ENCODE measurements around the gene SPRY4. TPM values are rescaled to one million over a fixed set of nuclear protein-coding genes. Genes with fewer than 3 reads are reported as not detected.

The SPRY4 gene
- total RNA-seq, 1 experiment from 2014 or later: 35.6 TPM

DNA sequence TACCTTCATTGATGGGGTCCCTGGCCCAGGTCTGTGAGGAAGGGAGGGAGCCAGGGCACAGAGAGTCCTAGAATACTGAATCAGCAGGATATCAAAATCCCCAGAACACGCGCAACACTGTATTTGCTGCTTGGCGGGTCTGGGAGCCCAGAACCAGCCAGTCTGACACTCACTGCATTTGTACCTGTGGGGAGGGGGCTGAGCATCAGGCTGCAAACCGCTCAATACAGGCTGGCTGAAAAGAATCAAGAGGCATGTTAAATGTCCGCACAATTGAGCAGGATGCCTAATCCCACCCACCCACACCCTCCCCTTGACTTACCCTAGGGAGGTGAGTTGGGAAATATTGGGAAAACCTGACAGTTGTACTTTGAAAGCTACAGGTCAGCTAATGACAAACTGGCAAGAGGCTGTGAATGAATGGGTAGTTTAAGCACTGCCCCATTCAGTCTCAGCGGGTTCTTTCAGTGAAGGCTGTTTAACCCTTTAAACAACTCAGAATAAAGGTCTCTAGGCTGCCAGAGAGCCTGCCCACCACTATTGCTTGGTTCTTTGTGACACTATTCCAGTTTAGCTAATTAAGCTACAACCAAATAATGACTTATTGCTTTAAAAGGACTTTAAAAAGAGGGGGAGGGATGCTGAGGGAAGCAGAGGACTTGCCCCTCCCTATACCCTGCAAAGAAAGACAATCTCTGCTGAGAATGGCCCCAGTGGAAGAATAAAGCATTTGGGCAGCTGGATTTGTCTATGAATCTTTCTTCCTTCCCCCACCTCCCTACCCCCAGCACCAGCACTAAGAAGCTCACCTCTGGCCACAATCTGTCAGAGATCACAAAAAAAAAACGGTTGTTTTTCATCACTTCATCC, 5.0 kb downstream of the SPRY4 start:
- H3K27me3 ChIP-seq (ENCODE audit: control insufficient read depth, insufficient read depth, low read length): no peaks in the 10 kb centered on the region
- BruUV-seq (replicated peaks): TSS peak; percentile 2
- no peak for TF ChIP-seq POLR2AphosphoS5 (IDR thresholded peaks at IDR 0.05; ENCODE audit: low read depth, low read length)
- TF ChIP-seq, protein P1, sequence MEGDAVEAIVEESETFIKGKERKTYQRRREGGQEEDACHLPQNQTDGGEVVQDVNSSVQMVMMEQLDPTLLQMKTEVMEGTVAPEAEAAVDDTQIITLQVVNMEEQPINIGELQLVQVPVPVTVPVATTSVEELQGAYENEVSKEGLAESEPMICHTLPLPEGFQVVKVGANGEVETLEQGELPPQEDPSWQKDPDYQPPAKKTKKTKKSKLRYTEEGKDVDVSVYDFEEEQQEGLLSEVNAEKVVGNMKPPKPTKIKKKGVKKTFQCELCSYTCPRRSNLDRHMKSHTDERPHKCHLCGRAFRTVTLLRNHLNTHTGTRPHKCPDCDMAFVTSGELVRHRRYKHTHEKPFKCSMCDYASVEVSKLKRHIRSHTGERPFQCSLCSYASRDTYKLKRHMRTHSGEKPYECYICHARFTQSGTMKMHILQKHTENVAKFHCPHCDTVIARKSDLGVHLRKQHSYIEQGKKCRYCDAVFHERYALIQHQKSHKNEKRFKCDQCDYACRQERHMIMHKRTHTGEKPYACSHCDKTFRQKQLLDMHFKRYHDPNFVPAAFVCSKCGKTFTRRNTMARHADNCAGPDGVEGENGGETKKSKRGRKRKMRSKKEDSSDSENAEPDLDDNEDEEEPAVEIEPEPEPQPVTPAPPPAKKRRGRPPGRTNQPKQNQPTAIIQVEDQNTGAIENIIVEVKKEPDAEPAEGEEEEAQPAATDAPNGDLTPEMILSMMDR (IDR thresholded peaks at IDR 0.05): no peak
- no peak for TF ChIP-seq SIN3A (IDR thresholded peaks at IDR 0.05; ENCODE audit: borderline replicate concordance, insufficient read depth, low read depth, low read length)
- TF ChIP-seq, protein P2, sequence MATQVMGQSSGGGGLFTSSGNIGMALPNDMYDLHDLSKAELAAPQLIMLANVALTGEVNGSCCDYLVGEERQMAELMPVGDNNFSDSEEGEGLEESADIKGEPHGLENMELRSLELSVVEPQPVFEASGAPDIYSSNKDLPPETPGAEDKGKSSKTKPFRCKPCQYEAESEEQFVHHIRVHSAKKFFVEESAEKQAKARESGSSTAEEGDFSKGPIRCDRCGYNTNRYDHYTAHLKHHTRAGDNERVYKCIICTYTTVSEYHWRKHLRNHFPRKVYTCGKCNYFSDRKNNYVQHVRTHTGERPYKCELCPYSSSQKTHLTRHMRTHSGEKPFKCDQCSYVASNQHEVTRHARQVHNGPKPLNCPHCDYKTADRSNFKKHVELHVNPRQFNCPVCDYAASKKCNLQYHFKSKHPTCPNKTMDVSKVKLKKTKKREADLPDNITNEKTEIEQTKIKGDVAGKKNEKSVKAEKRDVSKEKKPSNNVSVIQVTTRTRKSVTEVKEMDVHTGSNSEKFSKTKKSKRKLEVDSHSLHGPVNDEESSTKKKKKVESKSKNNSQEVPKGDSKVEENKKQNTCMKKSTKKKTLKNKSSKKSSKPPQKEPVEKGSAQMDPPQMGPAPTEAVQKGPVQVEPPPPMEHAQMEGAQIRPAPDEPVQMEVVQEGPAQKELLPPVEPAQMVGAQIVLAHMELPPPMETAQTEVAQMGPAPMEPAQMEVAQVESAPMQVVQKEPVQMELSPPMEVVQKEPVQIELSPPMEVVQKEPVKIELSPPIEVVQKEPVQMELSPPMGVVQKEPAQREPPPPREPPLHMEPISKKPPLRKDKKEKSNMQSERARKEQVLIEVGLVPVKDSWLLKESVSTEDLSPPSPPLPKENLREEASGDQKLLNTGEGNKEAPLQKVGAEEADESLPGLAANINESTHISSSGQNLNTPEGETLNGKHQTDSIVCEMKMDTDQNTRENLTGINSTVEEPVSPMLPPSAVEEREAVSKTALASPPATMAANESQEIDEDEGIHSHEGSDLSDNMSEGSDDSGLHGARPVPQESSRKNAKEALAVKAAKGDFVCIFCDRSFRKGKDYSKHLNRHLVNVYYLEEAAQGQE (IDR thresholded peaks at IDR 0.05; ENCODE audit: insufficient read depth in 1 of 2, low read depth in 2 of 2, low read length in 1 of 2): no peak
- TF ChIP-seq TCF7L2 (IDR thresholded peaks at IDR 0.05; ENCODE audit: low read depth, low read length): no peak
- peak overlapping the region; percentile 83 to 96 for H3K4me3 ChIP-seq (ENCODE audit: low read depth in 2 of 2, low read length in 2 of 2)
- in situ Hi-C loops (cut with HindIII; ENCODE audit: low pct_unique_long_range_greater_than_20kb, low sequenced_read_pairs): no loop called here
- ATAC-seq: no peak
- intact Hi-C loops (cut with micrococcal nuclease; ENCODE audit: unreplicated experiment): loop anchor here (5.0 kb wide), 1 partner anchor 152 kb away; no protein-coding TSS in a partner anchor
- DNase-seq (ENCODE audit: low read depth, low spot score): no peak
- no peaks in the 10 kb centered on the region for H3K9me3 ChIP-seq (ENCODE audit: control insufficient read depth, insufficient read depth, low read depth, low read length)
- ChIA-PET POLR2A (interaction anchor here (0.6 kb wide), 2 partner anchors 80 to 226 kb away, joined by 3 read pairs; no protein-coding TSS in a partner anchor), CTCF (no interaction called here)
- peaks cover 15% of the 10 kb centered on the region for H3K36me3 ChIP-seq (ENCODE audit: control insufficient read depth, insufficient read depth, low read length)
- peak overlapping the region; percentile 95 for H3K27ac ChIP-seq (ENCODE audit: low read length)
- H3K4me1 ChIP-seq (ENCODE audit: control insufficient read depth, insufficient read depth, low read length): peaks cover 67% of the 10 kb centered on the region

DNA sequence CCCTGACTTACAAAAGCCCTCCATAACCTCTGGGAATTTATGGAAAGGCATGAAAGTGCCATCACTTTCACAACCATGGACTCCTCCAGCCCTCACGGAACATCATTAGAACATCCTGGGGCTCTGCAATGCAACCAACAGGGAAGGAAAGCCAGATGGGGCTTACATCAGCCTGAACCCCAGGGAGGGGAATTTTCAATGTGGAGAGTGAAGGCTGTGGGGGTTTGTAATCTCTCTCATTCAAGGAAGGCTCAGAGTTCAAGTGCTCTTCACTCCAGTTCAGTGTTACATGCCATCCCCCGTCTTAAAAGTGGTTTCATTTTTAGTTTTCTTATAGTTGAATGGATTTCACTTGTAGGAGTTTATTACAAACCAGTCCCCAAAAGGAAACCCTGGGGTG, 5.7 kb downstream of the SPRY4 start:
- H3K27ac ChIP-seq (ENCODE audit: low read length): peak overlapping the region; percentile 95
- intact Hi-C loops (cut with micrococcal nuclease; ENCODE audit: unreplicated experiment) (no loop called here), in situ Hi-C loops (cut with HindIII; ENCODE audit: low pct_unique_long_range_greater_than_20kb, low sequenced_read_pairs) (no loop called here)
- no peak for TF ChIP-seq POLR2AphosphoS5 (IDR thresholded peaks at IDR 0.05; ENCODE audit: low read depth, low read length)
- no peak for TF ChIP-seq TCF7L2 (IDR thresholded peaks at IDR 0.05; ENCODE audit: low read depth, low read length)
- TF ChIP-seq, protein P2 (IDR thresholded peaks at IDR 0.05; ENCODE audit: insufficient read depth in 1 of 2, low read depth in 2 of 2, low read length in 1 of 2): no peak
- no peak for TF ChIP-seq SIN3A (IDR thresholded peaks at IDR 0.05; ENCODE audit: borderline replicate concordance, insufficient read depth, low read depth, low read length)
- TF ChIP-seq, protein P1 (IDR thresholded peaks at IDR 0.05): no peak
- no peaks in the 10 kb centered on the region for H3K27me3 ChIP-seq (ENCODE audit: control insufficient read depth, insufficient read depth, low read length)
- ATAC-seq: no peak
- ChIA-PET CTCF (no interaction called here), POLR2A (no interaction called here)
- no peaks in the 10 kb centered on the region for H3K9me3 ChIP-seq (ENCODE audit: control insufficient read depth, insufficient read depth, low read depth, low read length)
- H3K4me1 ChIP-seq (ENCODE audit: control insufficient read depth, insufficient read depth, low read length): peaks cover 67% of the 10 kb centered on the region
- H3K36me3 ChIP-seq (ENCODE audit: control insufficient read depth, insufficient read depth, low read length): peaks cover 11% of the 10 kb centered on the region
- BruUV-seq (replicated peaks): no TSS peak
- peak overlapping the region; percentile 20 to 96 for H3K4me3 ChIP-seq (ENCODE audit: low read depth in 2 of 2, low read length in 2 of 2)
- no peak for DNase-seq (ENCODE audit: low read depth, low spot score)

Data from Panc1 (cell line).